Measurements from ENCODE around the gene KCNQ1.

DNA sequence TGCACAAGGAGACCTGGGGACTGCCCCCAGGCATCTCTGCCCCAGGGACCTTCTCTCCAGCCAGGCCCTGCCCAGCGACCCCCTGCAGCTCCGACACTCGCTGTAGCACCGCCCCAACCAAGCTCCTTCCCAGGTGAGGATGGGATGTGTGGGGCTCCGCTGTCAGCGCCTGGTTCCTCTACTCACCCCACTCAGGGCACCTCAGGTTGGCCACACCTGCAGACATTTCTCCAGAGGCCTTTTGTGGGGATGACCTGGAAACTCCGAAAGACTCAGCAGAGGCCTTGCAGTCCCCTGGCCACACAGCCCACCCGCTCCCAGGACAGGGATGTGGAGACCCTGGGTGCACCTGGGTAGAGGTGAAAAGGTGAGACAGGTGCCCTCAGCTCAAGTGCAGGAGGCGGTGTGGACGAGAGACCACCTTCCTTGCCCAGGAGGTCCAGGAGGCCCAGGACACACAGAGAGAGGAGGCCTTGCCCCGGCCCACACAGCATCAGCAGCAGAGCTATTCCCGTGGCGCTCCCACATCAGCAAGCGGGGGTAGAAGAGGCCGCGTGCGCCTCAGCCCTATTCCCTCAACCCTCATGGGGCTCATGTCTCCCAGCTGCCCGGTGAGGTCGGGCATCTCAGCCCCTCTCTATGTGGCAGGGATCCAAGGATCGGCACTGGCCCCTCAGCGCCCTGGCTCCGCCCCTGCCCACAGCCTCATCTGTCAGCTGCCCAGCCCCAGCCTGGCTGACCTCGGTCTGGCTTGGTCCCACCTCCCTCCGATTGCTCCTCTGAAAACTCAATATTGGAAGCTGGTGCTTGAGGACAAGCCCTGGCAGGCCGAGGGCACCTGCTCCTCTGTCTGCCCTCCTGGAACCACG lies 21.4 kb upstream of the KCNQ1 start:
- TF ChIP-seq POLR2AphosphoS5 (IDR thresholded peaks at IDR 0.05; ENCODE audit: insufficient read depth in 1 of 2, low read depth in 1 of 2) (no peak), CTCF (IDR thresholded peaks at IDR 0.05) (no peak)
